ENCODE measurements around the gene UNC5B. TPM values are rescaled to one million over a fixed set of nuclear protein-coding genes. Genes with fewer than 3 reads are reported as not detected.

The UNC5B gene
- total RNA-seq, 1 experiment from 2014 or later, result 22.0 TPM

- DNase-seq (ENCODE audit: low read depth, low spot score), result no peak
- POLR2A ChIA-PET, result no interaction called here
- BruUV-seq (replicated peaks), result no TSS peak
- H2AFZ ChIP-seq (ENCODE audit: low read depth, low read length, poor library complexity, severe bottlenecking), result no peak overlapping the region
- H4K20me1 ChIP-seq (ENCODE audit: insufficient read depth), result no peaks in the 10 kb centered on the region
- intact Hi-C loops (cut with micrococcal nuclease), result no loop called here
- H3K4me1 ChIP-seq (ENCODE audit: control insufficient read depth in 1 of 2, insufficient read depth in 2 of 2, low read length in 2 of 2), result peaks cover 38 to 57% of the 10 kb centered on the region in 2 experiments
- no peak overlapping the region for H3K27ac ChIP-seq (ENCODE audit: low read depth, low read length)
- no peaks in the 10 kb centered on the region for H3K36me3 ChIP-seq (ENCODE audit: control insufficient read depth in 1 of 2, insufficient read depth in 2 of 2, low read length in 2 of 2)
- no peak for ATAC-seq
- H3K4me3 ChIP-seq (replicated peaks in 1 of 2; ENCODE audit: low read depth in 1 of 2, low read length in 2 of 2), result no peak overlapping the region
- RAD21 ChIA-PET (ENCODE audit: low non-redundant PET in 1 of 2, low total read pairs in 2 of 2, uncharacterized antibody in 2 of 2, unreplicated experiment in 2 of 2), result no interaction called here
- CTCF ChIA-PET, result interaction anchor here (2.1 kb wide), 1 partner anchor 16 kb away, joined by 7 read pairs; no protein-coding TSS in a partner anchor
- no peaks in the 10 kb centered on the region for H3K9me3 ChIP-seq (ENCODE audit: control insufficient read depth in 1 of 2, insufficient read depth in 1 of 2, low read depth in 1 of 2, low read length in 2 of 2)
- no peak overlapping the region for H3K4me2 ChIP-seq (ENCODE audit: low read length)
- H3K79me2 ChIP-seq (ENCODE audit: insufficient read depth, low read length), result no peaks in the 10 kb centered on the region
- H3K9me2 ChIP-seq (ENCODE audit: insufficient read depth), result no peaks in the 10 kb centered on the region
- no peaks in the 10 kb centered on the region for H3K27me3 ChIP-seq (ENCODE audit: insufficient read depth, low read length)
- no peak overlapping the region for H3K9ac ChIP-seq (ENCODE audit: low read length)
- no peak for TF ChIP-seq SIN3A (IDR thresholded peaks at IDR 0.05; ENCODE audit: low read depth)
- no peak for TF ChIP-seq YY1 (IDR thresholded peaks at IDR 0.05; ENCODE audit: extremely low read depth, insufficient replicate concordance, low read depth, low read length)
- TF ChIP-seq CEBPB (IDR thresholded peaks at IDR 0.05; ENCODE audit: low read depth), result no peak
- no peak for TF ChIP-seq FOSL1 (IDR thresholded peaks at IDR 0.05; ENCODE audit: low read depth)
- no peak for TF ChIP-seq EZH2 (IDR thresholded peaks at IDR 0.05)
- TF ChIP-seq SP1 (IDR thresholded peaks at IDR 0.05; ENCODE audit: low read depth), result no peak
- no peak for TF ChIP-seq RAD21 (IDR thresholded peaks at IDR 0.05; ENCODE audit: low read depth)
- TF ChIP-seq MAX (IDR thresholded peaks at IDR 0.05), result no peak
- TF ChIP-seq, protein P1, sequence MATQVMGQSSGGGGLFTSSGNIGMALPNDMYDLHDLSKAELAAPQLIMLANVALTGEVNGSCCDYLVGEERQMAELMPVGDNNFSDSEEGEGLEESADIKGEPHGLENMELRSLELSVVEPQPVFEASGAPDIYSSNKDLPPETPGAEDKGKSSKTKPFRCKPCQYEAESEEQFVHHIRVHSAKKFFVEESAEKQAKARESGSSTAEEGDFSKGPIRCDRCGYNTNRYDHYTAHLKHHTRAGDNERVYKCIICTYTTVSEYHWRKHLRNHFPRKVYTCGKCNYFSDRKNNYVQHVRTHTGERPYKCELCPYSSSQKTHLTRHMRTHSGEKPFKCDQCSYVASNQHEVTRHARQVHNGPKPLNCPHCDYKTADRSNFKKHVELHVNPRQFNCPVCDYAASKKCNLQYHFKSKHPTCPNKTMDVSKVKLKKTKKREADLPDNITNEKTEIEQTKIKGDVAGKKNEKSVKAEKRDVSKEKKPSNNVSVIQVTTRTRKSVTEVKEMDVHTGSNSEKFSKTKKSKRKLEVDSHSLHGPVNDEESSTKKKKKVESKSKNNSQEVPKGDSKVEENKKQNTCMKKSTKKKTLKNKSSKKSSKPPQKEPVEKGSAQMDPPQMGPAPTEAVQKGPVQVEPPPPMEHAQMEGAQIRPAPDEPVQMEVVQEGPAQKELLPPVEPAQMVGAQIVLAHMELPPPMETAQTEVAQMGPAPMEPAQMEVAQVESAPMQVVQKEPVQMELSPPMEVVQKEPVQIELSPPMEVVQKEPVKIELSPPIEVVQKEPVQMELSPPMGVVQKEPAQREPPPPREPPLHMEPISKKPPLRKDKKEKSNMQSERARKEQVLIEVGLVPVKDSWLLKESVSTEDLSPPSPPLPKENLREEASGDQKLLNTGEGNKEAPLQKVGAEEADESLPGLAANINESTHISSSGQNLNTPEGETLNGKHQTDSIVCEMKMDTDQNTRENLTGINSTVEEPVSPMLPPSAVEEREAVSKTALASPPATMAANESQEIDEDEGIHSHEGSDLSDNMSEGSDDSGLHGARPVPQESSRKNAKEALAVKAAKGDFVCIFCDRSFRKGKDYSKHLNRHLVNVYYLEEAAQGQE (IDR thresholded peaks at IDR 0.05; ENCODE audit: low read depth), result no peak
- TF ChIP-seq ELF1 (IDR thresholded peaks at IDR 0.05; ENCODE audit: borderline replicate concordance, low read depth), result no peak
- TF ChIP-seq, protein P2, sequence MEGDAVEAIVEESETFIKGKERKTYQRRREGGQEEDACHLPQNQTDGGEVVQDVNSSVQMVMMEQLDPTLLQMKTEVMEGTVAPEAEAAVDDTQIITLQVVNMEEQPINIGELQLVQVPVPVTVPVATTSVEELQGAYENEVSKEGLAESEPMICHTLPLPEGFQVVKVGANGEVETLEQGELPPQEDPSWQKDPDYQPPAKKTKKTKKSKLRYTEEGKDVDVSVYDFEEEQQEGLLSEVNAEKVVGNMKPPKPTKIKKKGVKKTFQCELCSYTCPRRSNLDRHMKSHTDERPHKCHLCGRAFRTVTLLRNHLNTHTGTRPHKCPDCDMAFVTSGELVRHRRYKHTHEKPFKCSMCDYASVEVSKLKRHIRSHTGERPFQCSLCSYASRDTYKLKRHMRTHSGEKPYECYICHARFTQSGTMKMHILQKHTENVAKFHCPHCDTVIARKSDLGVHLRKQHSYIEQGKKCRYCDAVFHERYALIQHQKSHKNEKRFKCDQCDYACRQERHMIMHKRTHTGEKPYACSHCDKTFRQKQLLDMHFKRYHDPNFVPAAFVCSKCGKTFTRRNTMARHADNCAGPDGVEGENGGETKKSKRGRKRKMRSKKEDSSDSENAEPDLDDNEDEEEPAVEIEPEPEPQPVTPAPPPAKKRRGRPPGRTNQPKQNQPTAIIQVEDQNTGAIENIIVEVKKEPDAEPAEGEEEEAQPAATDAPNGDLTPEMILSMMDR (IDR thresholded peaks at IDR 0.05 in 2 of 3, conservative IDR thresholded peaks at IDR 0.05 in 1 of 3; ENCODE audit: borderline replicate concordance in 1 of 3, insufficient read depth in 1 of 3, low read depth in 2 of 3, low read length in 2 of 3), result no peak
- TF ChIP-seq TCF7L2 (IDR thresholded peaks at IDR 0.05; ENCODE audit: borderline replicate concordance, extremely low read depth, insufficient read depth, insufficient read length), result no peak
- no peak for TF ChIP-seq ZBTB33 (IDR thresholded peaks at IDR 0.05; ENCODE audit: extremely low read depth, insufficient replicate concordance, low read length)
- TF ChIP-seq, protein P3, sequence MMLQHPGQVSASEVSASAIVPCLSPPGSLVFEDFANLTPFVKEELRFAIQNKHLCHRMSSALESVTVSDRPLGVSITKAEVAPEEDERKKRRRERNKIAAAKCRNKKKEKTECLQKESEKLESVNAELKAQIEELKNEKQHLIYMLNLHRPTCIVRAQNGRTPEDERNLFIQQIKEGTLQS (IDR thresholded peaks at IDR 0.05), result no peak
- TF ChIP-seq POLR2A (IDR thresholded peaks at IDR 0.05; ENCODE audit: borderline replicate concordance, extremely low read depth, insufficient read depth, insufficient read length), result no peak
- no peak for TF ChIP-seq EGR1 (IDR thresholded peaks at IDR 0.05; ENCODE audit: low read depth)
- no peak for TF ChIP-seq POLR2AphosphoS5 (IDR thresholded peaks at IDR 0.05; ENCODE audit: low read depth, low read length)
- TF ChIP-seq EZH2phosphoT487 (IDR thresholded peaks at IDR 0.05; ENCODE audit: borderline replicate concordance), result no peak
- TF ChIP-seq ZFX (IDR thresholded peaks at IDR 0.05), result no peak
These were observed 41.8 kb downstream of the UNC5B start for GRCh38 chr10:71253981-71254818.

Data from HCT116 (cell line).